GM21515 (cell line): ENCODE data around the gene LGALS3.

ENCODE experiments used
- ATAC-seq: cut with Tn5 transposase; IDR thresholded peaks from one replicate; pipeline ENCODE4 v1.9.1; 2021; ENCODE audit not compliant: unreplicated experiment

Gene LGALS3

DNA sequence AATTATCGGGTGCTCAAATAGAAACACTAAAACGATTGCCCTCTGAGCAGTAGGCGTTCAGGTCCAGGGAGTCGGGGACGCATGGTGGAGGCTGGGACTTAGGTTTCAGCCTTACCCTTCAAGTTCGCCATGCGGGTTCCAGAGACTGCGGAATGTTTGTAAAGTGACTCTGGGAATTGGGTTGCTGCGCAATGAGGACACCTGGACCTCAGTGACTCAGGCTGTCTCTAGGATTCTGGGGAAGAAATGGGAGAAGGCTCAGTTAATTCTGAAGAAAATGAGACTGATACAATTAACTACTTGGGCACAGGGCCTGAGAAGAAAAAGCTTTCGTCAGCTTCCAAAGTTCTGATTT lies 1.1 kb downstream of the LGALS3 start:
- ATAC-seq, result no peak

DNA sequence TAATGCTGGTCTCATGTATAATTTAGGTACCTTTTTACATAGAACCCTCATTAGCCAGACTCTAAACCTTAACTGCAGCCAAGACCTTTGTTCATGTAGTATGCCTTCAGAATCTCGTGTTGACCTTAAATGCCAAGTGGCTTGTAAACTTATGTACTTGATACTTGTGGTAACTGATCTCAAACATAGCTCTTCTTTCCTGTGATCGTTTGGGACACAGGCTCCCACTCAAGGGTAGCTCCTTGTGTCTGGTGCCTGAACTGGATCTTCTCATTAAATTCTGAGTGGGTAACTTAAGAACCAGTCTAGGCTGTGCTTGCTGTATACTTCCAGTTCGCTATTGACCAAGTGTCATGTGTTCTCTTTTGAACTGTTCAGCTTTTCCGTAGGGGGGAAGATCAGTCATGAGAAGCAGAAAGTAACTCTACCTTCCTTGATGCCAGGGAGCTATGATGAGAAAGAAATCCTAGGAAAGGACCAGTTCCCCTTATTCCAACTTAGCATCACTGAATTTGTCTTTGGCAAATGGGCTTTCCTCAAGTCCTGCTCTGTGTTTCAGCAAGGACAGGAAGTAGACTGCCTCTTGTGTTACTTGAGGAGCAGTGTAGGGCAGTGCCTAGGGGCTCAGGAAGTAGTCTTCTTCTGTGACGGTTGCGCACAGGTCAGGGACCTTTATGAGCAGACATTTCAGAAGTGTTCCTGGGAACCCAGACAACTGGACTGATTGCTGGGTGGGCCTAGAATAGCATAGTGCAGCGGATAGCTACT lies 2.5 kb downstream of the LGALS3 start:
- ATAC-seq, result no peak

DNA sequence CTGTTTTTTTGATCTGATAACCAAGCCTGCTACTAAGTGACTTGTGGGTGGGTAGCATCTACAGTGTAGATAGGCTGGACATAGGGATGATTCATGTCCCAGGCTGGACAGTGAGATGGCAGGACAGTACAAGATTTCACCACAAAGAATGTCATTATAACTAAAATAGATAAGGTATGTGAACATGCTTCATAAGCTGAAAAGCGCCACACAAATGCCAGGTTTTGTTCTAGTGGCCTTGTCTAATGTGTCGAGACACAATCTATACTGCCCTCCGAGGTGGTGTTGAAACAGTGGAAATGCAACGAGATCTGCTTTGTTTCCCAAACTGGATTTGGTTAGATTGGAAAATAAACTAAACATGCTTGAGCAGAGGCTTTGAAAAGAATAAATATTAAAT lies 4.4 kb downstream of the LGALS3 start:
- no peak for ATAC-seq

DNA sequence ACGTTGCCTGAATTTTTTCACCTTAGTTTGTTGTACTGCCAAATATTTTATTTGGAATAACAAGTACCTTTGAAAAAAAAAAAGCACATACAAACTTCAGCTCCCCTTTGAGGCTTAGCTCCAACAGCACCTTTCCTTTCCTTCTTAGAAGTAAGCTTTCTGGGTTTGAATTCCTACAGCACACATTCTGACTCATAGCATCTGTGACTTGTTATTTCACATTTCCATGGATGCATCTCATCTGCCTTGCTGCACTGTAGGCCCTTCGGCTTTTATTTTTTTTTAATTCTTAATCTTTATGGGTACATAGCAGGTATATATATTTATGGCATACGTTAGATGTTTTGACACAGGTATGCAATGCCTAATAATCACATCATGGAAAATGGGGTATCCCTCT lies 7.2 kb downstream of the LGALS3 start:
- ATAC-seq, result no peak

DNA sequence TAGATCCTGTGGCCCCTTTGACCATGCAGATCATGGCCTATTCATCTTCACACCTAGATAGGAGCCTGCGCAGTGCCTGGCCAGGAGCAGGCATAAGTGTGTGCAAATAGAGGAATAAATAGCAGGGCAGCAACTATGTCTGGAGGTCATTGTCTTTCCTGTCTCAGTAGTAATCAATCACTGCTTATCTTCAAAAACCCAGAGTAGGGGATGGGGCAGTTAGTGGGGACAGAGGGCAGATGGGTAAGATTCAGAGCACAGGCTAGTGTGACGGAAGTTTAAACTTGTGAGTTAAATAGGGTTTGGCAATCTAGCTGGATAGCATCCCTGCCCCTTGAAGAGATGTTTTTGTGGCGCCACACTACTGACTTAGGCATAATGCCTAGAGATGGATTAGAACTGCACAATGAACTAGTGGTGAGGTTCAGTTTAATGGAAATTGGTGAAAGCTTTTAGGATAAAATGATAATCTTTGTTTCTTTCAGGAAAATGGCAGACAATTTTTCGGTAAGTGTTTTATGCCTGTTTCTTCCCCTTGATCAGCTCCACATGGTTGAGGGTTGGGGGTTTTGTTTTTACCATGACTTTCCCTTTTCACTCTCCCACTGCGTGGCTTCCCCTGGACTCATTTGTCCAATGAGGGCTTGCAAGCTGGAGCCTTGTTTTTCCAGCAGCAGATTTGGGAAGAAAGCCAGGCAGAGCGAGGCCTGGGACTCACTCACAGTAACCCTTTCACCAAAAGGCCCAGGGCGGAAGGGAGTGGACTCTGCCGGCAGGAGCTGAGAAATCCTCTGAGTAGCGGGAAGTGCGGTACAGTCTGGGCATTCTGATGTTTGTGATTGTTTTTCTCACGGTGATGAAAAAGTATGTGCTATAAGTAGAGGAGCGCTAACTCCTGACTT lies 8.1 kb downstream of the LGALS3 start:
- ATAC-seq, result no peak

DNA sequence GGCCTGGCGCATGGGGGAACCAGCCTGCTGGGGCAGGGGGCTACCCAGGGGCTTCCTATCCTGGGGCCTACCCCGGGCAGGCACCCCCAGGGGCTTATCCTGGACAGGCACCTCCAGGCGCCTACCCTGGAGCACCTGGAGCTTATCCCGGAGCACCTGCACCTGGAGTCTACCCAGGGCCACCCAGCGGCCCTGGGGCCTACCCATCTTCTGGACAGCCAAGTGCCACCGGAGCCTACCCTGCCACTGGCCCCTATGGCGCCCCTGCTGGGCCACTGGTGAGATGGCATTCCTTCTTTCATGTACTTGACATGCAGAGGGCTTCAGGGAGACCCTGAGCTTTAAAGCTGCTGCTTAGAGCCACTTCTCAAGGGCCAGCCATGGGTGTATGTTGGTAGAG lies 9.0 kb downstream of the LGALS3 start:
- no peak for ATAC-seq

DNA sequence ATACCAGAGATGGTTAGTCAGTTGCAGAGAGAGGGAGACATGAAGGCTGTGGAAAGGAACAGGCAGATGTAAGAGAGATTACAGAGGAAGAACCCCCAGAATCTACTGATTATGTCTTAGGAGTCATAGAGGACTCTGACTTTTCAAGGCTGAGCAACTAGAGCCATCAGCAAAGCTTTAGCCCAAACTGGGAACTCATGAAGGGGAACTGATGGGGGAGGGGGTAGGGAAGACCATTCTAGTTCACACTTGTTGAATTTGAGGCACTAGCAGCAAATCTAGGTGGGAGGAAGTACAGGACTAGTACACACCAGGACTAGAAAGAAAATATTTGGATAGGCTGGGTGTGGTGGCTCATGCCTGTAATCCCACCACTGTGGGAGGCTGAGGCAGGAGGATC lies 10.1 kb downstream of the LGALS3 start:
- ATAC-seq, result no peak

DNA sequence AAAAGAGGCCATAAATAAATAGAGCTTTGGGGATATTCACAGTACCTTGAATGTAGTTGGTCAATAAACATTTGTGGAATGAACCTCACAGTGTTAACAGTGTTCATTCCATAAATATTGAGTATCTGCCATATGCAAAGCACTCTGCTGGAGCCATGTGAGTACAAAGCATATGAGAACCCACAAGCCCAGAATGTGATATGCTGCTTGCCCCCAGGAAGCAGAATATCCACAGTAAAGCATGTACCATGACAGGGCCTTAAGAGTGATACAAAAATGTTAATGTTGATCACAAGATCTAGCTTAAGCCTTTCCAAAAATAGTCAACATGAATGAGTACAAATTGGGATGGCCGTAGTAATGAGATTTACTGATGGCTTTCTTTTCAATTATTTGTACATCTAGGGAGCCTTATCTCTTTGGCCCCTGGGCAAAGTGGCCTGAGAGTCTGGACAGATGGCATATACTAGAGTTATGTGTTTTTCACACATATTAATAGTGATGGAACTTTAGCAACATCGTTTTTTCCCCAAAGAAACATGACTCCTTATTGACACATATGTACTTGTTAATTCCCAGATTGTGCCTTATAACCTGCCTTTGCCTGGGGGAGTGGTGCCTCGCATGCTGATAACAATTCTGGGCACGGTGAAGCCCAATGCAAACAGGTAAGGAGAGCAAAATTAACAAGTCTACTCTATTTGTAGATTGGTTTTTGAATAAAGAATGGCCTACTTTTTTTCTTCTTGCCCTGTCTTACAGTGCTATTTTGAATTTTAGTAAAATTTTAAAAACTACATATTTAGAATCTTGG lies 10.9 kb downstream of the LGALS3 start:
- no peak for ATAC-seq

DNA sequence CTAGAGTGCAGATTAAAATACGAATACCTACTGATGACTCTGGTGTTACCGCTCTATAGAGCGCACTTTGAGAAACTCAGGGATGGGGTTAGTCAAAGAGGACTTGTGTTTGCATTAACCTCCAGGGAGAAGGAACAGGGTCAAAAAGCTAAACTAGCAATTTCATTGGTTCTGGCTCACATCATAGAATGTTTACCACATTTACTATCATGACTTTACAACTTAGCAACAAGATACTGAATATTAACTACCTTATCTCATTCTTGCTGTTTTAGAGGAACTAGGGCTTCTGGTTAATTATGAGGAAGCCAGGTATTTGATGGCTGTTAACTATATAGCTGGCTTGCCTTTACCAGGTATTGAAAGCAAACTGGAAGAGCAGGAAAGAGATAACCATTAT lies 12.8 kb downstream of the LGALS3 start:
- ATAC-seq, result no peak

DNA sequence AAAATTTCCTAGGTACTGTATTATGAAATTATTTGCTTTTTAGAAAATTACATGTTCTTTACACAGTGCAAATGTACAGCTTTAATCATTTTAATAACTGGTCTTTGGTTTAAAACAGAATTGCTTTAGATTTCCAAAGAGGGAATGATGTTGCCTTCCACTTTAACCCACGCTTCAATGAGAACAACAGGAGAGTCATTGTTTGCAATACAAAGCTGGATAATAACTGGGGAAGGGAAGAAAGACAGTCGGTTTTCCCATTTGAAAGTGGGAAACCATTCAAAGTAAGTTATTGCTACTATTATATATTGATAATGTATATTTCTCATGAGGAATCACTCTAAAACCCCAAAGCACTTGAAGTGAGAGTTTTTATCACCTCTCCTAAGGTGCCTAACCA lies 13.4 kb downstream of the LGALS3 start:
- ATAC-seq, result no peak

DNA sequence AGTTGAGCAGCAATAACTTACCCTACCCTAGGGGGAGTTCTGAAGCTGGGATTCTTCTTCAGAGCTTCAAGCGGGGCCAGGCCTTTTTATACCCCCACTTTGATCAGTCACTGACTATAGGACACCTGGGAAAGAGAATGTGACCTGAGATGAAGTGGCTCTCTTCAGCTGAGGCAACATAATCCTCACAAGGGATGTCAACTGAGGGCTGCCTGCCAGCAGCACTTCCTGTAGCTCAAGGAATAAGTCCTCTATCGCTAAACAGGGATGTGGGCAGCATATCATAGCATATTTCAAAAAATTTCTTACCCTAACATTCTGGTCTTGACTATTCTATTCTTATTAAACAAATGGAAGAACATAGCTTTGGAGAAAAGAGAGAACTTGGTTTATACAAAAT lies 17.4 kb downstream of the LGALS3 start:
- no peak for ATAC-seq

DNA sequence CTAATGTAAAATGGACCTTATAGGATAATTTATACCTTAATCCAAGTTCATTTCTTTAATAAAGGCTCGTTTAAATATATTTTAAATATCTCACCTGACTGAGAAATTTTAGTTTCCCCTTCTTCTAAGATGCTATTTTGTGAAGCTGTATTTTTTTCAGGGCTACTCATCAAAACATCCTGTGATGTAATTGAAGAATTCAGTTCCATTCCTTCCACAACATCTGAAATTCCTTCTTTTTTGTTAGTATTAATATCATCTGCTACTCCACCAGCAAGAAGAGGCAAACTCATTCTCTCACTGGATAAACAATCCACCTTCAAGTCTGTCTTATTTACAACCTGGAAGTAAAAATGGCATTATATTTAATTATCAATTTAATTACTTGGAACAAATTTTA lies 22.5 kb downstream of the LGALS3 start:
- no peak for ATAC-seq

DNA sequence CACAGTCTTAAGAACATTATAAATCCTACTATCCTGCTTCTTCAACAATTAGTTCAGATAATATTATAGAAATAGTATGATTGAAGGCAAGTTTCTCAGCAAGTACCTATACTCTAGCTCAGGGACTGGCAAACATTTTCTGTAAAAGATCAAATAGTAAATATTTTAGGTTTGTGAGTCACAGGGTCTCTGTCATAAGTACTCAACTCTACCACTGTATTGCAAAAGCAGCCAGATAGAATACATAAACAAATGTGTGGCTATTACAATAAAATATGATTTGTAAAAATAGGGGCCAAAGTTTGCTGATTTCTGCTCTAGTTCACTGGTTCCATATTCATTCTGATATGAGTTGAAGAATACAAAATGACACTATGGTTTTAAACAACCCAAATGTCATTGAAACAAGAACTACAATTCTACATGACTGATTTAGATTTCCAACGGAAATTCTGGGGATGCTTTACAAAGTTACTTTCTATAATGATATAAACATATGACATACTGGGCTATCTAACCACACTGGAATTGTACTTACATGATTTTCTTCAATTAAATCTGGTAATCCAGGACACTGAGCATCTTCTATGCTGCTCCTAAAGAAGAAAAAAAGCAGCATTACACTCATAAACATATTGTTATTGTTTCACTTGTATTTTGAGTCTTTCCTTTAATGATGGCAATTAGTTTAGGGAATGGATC lies 23.2 kb downstream of the LGALS3 start:
- no peak for ATAC-seq

DNA sequence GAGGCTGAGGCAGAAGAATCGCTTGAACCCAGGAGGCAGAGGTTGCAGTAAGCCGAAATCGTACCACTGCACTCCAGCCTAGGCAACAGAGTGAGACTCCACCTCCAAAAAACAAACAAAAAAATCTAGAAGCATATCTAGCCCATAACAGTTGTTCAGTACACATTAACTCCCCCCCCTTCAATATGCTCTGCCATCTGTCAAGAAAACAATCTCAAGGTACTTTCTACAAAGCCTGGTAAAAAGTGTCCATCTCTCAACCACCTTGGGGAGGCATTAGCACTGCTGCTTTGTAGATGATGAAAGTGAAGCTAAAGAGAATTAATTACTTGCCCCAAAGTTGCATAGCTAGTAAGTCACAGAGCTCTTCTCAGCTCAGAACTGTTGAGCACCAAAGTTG lies 24.9 kb downstream of the LGALS3 start:
- ATAC-seq, result no peak

DNA sequence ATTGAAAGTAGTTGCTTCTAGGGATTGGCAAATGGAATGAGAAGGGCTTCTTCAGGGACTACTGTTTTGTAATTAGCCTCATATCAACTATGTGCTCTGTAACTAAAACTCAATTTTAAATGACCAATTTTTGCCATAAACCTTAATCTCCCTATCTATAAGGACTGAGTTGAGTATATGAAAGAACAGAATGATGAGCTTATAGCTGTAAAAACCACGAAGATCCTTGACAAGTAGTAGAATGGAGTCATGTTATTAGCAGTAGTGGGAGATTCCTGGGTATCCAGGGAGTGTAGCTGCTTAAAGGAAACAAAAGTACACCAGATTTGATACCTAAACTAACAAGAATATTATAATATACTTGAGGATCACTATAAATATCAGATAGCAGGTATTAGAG lies 28.0 kb downstream of the LGALS3 start:
- ATAC-seq, result no peak

DNA sequence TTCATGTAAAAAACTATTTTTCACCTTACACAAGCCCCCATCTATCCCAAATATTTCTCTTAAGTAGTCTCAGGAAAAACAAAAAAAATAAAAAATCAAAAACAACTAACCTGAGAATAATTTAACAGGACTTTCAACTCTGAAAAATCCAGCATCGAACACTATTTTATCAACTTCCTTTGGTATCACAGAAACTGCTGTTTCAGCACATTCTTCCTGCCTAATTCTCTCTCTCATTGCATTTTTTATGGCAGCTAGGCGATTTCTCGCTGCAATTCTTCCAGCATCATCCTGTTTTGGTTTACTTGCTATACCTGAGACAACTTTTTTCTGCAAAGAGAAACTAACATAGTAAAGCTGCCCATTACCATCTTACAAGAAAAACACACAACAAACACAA lies 29.4 kb downstream of the LGALS3 start:
- ATAC-seq, result no peak

DNA sequence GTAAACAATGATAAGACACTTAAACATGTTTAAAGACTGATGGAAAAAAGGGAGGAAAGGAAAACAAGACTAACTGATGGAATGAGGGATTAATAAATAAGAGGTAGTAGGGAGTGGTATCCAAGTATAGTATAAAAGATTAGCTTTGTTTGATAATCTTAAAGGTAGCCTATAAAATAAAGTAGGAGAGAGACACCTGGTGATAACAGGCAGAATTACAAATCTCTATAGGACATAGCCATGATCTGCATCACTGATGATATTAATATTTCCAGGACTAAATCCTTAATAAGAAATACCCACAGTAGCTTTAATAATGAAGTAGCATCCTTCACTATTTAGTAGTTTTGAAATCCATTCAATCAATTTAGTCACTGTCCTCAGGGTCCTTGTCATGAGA lies 31.9 kb downstream of the LGALS3 start:
- ATAC-seq, result no peak

DNA sequence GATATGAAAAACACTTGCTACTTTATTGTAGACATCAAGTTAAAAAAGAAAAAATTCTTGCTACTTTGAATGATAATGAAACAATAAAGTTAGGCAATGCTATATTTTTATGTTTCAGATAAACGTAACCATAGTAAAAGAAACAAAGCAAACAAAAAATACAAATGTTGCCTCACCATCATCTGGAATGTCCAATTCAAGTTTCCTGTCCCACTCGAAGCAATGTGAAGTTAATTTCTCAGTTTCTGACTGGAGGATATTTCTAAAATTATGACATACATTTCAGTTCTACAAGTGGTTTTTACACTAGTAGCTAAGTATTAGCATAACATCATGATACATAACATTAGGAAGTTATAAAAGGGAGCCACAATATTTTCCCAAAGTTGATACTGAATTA lies 41.5 kb downstream of the LGALS3 start:
- ATAC-seq, result no peak

DNA sequence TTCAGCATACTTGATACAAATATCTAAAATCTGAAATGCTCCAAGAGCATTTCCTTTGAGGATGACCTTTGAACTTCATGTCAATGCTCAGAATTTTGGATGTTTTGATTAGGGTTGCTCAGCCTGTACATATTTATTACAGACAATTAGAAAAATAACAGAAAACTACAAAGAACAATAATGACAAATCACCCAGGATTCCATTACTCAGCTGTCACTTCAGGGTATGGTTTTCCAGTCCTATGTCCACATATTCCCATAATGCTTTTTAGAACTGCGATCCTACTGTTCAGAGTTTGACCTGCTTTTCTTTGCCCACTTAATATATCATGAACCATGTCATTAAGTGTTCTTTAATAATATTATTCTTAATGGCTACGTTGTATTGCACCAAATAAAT lies 51.0 kb downstream of the LGALS3 start:
- no peak for ATAC-seq

DNA sequence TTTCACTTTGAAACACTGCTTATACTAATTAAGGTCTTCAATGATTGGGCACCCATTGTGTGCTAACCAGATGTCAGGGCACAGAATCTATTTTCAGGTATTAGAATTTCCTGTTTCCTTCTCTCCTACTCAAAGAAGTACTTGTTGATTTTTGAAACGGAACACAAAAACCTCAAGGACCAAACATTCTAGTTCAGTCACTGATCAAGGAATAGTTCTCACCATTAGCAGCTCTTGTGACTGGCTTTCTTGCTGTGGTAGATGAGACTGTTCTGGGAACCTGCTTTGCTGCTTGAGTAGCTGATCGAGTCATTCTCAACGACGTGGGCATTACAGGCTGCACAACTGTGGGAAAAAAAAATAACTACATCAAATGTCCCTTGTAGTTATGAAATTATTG lies 51.4 kb downstream of the LGALS3 start:
- ATAC-seq, result peak; percentile 81

DNA sequence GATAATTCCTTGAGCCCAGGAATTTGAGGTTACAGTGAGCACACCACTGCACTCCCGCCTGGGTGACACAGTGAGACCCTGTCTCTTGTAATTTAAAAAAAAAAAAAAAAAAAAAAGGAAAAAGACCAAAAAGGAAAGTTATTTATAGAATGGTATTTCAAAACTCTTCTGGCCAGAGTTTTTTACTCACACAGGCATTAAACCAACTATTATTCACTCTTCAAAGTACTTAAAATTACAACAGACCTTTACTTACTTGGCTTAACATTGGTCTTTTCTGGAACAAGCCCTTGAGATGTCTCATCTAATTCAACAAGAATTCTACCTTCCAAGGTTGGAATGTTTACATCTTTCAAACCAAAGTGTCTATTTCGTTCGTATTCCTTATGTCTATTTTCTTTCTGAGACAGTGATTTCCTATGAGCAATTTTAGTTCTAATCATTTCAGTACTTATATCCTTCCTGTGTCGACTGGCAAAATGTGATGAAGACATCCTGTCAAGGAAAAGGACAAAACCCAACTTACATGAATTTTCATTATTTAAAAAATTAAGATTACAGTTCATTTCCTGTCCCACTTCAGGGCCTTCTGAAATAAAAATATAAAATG lies 59.7 kb downstream of the LGALS3 start:
- ATAC-seq, result no peak
